Caco-2 (cell line): Measurements from ENCODE around the gene GRM2. TPM values are rescaled to one million over a fixed set of nuclear protein-coding genes. Genes with fewer than 3 reads are reported as not detected.

Experiments used
- BruUV-seq: library from RNA; stranded (reverse); fragments of 400-500 nt; replicated peaks from 2 replicates; lab custom pipeline; 2021; lab: Mats Ljungman, UMichigan
- CTCF ChIA-PET: fragments of 300-600 bp; sonication (Branson Sonifier 250); formaldehyde crosslinking; loops from one replicate; lab custom pipeline; 2022; ENCODE audit warnings: antibody characterized with exemption; lab: Charles Lee
- POLR2A ChIA-PET: fragments of 300-600 bp; sonication (Branson Sonifier 250); formaldehyde crosslinking; loops from one replicate; lab custom pipeline; 2022; ENCODE audit warnings: antibody characterized with exemption; lab: Charles Lee
- DNase-seq, 2 experiments: peaks; one replicate each; pipeline versions ENCODE4 v3.0.0 to v3.0.0-alpha.2; 2020 to 2022
- H3K27me3 ChIP-seq: replicated peaks from 2 replicates; pipeline ENCODE4 v1.6.0; 2011; ENCODE audit warnings: low read length; ENCODE audit not compliant: control insufficient read depth, insufficient read depth
- H3K36me3 ChIP-seq: 2 replicates; pipeline ENCODE4 v1.5.1; 2011; ENCODE audit warnings: low read length; ENCODE audit not compliant: control insufficient read depth, insufficient read depth
- H3K4me1 ChIP-seq: fragments of 250-450 bp; sonication (Bioruptor Pico); 2 replicates; pipeline ENCODE4 v1.5.1; 2020; ENCODE audit warnings: mild to moderate bottlenecking
- H3K4me3 ChIP-seq: 2 replicates; pipeline ENCODE4 v1.5.1; 2011; ENCODE audit warnings: low read depth, mild to moderate bottlenecking, control low read depth, low read length
- H3K9me3 ChIP-seq: fragments of 250-450 bp; sonication (Bioruptor Pico); 2 replicates; pipeline ENCODE4 v1.5.1; 2020; ENCODE audit warnings: mild to moderate bottlenecking, moderate library complexity
- H3K27ac Mint-ChIP-seq: one replicate; pipeline ENCODE4 v1.8.0; 2022; ENCODE audit warnings: mixed read lengths; ENCODE audit not compliant: unreplicated experiment
- H3K27me3 Mint-ChIP-seq: one replicate; pipeline ENCODE4 v1.8.0; 2022; ENCODE audit warnings: mixed read lengths; ENCODE audit not compliant: insufficient read depth, unreplicated experiment
- H3K36me3 Mint-ChIP-seq: one replicate; pipeline ENCODE4 v1.8.0; 2022; ENCODE audit warnings: mild to moderate bottlenecking, mixed read lengths; ENCODE audit not compliant: insufficient read depth, unreplicated experiment
- H3K4me1 Mint-ChIP-seq: one replicate; pipeline ENCODE4 v1.8.0; 2022; ENCODE audit warnings: low read depth, mixed read lengths; ENCODE audit not compliant: unreplicated experiment
- H3K4me3 Mint-ChIP-seq: one replicate; pipeline ENCODE4 v1.8.0; 2022; ENCODE audit warnings: mild to moderate bottlenecking, moderate library complexity, mixed read lengths; ENCODE audit not compliant: unreplicated experiment
- H3K9me3 Mint-ChIP-seq: one replicate; pipeline ENCODE4 v1.8.0; 2022; ENCODE audit warnings: mixed read lengths; ENCODE audit not compliant: unreplicated experiment
- CTCF ChIP-seq, 2 experiments: fragments of 200-600 bp in 1 of 2; IDR thresholded peaks; 1 replicate in 1 of 2; 2 replicates in 1 of 2; pipeline versions ENCODE4 v1.5.1 to v1.8.0; 2011 to 2022; ENCODE audit warnings: antibody characterized with exemption in 1 of 2, control low read depth in 1 of 2, inconsistent platforms in 1 of 2, low read depth in 1 of 2, low read length in 1 of 2, mild to moderate bottlenecking in 1 of 2, moderate library complexity in 1 of 2; ENCODE audit not compliant: insufficient read depth in 1 of 2, severe bottlenecking in 1 of 2, unreplicated experiment in 1 of 2
- intact Hi-C: fragments of 100-400 bp; cut with micrococcal nuclease; formaldehyde crosslinking; loops from one replicate; pipeline ENCODE4 v1.10.0; 2022; ENCODE audit not compliant: unreplicated experiment
- total RNA-seq: library from RNA; stranded (reverse); gene quantifications from 2 replicates; pipeline ENCODE4 v1.2.3, GENCODE V29; 2022

GRM2 gene
- total RNA-seq, 1 experiment from 2014 or later: 0.14 TPM

GRCh38 chr3:51670053-51670822, 36.6 kb upstream of the GRM2 start:
- H3K4me1 ChIP-seq: no peaks in the 10 kb centered on the region
- DNase-seq: no peak
- intact Hi-C loops: no loop called here
- no peak for TF ChIP-seq CTCF (IDR thresholded peaks at IDR 0.05; ENCODE audit: insufficient read depth in 1 of 2, low read depth in 1 of 2, low read length in 1 of 2, severe bottlenecking in 1 of 2, unreplicated experiment in 1 of 2)
- CTCF ChIA-PET: interaction anchor here (0.8 to 2.3 kb wide), 6 partner anchors 12 to 171 kb away, joined by 4 to 26 read pairs (median 10); partner anchors contain the start of gene DCAF1
- H3K9me3 Mint-ChIP-seq: no peaks in the 10 kb centered on the region
- H3K36me3 ChIP-seq: no peaks in the 10 kb centered on the region
- peak overlapping the region; percentile 94 for H3K4me3 Mint-ChIP-seq
- no peaks in the 10 kb centered on the region for H3K9me3 ChIP-seq
- no peaks in the 10 kb centered on the region for H3K27me3 ChIP-seq
- no peaks in the 10 kb centered on the region for H3K27me3 Mint-ChIP-seq
- no peak overlapping the region for H3K27ac Mint-ChIP-seq
- BruUV-seq: no TSS peak
- peaks cover 32% of the 10 kb centered on the region for H3K4me1 Mint-ChIP-seq
- H3K36me3 Mint-ChIP-seq: peaks cover 42% of the 10 kb centered on the region
- POLR2A ChIA-PET: interaction anchor here (1.6 kb wide), 1 partner anchor 170 kb away, joined by 5 read pairs; the partner anchor contains the start of gene DCAF1
- H3K4me3 ChIP-seq: peak overlapping the region; percentile 70

- Histone ChIP-seq H3K4me1 (no peaks in the 10 kb centered on the region), H3K27me3 (no peaks in the 10 kb centered on the region), H3K4me3 (peak within 1 kb of the TSS; percentile 70), H3K9me3 (no peaks in the 10 kb centered on the region), H3K36me3 (no peaks in the 10 kb centered on the region)
- ChIA-PET CTCF (interaction anchor here (1.3 to 2.3 kb wide), 3 partner anchors 11 to 172 kb away, joined by 8 to 16 read pairs (median 10); partner anchors contain the start of gene DCAF1), POLR2A (interaction anchor here (0.6 to 1.1 kb wide), 3 partner anchors 103 to 286 kb away, joined by 4 to 27 read pairs (median 9); partner anchors contain the start of genes DCAF1 and MANF)
- Mint-ChIP-seq H3K27ac (peak within 1 kb of the TSS; percentile 88), H3K27me3 (no peaks in the 10 kb centered on the region), H3K4me1 (peaks cover 32% of the 10 kb centered on the region), H3K9me3 (no peaks in the 10 kb centered on the region), H3K4me3 (peak within 1 kb of the TSS; percentile 94), H3K36me3 (peaks cover 42% of the 10 kb centered on the region)
- intact Hi-C loops: no loop called here
- no peak for TF ChIP-seq CTCF (IDR thresholded peaks at IDR 0.05; ENCODE audit: insufficient read depth in 1 of 2, low read depth in 1 of 2, low read length in 1 of 2, severe bottlenecking in 1 of 2, unreplicated experiment in 1 of 2)
- BruUV-seq: no TSS peak
- DNase-seq: peak; percentile 70 to 81
These were observed 35.8 kb upstream of the GRM2 start, which contains the start of gene TEX264 for GRCh38 chr3:51670823-51671733. Gene TEX264, plus strand, starts transcription at chr3:51671252. Its CDS starts 3,053 bp downstream, at chr3:51674305.
